Dermis microvascular lymphatic vessel endothelial cell (primary cell): ENCODE results near the gene OR2J1. TPM values are rescaled to one million over a fixed set of nuclear protein-coding genes. Genes with fewer than 3 reads are reported as not detected.
A peak's percentile ranks its signal among the peaks of the same experiment; 100 is the strongest.
"Not testable (repeated sequence)": the region's sequence is repeated elsewhere in the genome, so short reads cannot be mapped to it uniquely, and the experiment has no call there.

Experiments used
- DNase-seq, 2 donors: peaks; one replicate each; pipeline versions ENCODE4 v3.0.0 to v3.0.0-alpha.2; 2010; ENCODE audit warnings: low read depth in 2 of 2
- total RNA-seq: library from RNA; depleted of rRNA; stranded (reverse); fragments of >200 nt; gene quantifications from 2 replicates; pipeline ENCODE4 v1.2.1, GENCODE V29; 2014

Gene OR2J1
- not detected in 2 replicates for total RNA-seq

DNA sequence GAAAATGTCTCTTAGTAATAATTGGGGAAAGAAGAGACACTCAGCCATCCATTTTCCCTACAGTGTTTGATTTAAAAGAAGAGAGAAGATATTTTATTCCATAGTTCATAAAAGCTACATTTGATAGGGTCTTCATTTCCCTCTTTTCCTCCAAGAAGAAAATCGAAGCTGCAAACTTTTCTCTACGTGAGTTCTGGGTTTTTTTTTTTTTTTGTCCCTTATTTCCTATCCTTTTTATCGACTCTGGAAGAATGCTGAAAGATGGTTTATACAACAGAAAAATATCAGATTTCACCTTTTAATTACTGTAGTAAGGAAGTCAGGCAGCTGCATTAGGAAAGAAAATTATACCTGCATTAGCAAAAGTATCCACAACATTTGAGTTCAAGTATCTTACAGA lies at the start of gene OR2J1:
Gene OR2J1 (plus strand): TSS at position 301 of the 400 bp plus-strand sequence. CDS start 1,453 bp downstream, outside the sequence.
- DNase-seq, result no peak

DNA sequence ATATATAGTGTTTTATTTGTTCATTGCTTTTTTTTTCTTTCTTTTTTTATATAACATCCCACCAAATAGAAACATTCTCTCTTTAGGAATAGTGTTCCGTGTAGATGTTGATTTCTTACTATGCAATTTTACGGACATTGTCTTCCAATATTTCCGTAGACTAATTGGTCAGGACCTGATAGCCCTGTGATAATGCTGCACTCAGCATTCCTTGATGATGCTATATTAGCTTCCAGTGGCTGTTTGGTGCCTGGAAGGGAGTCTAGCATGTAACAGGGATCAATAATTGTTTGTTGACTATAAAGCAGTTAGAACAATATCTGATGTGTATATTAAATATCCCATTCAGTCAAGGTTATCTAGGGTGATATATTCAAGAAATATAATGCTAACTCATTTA lies 47.6 kb upstream of the OR2J1 start:
- DNase-seq, result no peak

DNA sequence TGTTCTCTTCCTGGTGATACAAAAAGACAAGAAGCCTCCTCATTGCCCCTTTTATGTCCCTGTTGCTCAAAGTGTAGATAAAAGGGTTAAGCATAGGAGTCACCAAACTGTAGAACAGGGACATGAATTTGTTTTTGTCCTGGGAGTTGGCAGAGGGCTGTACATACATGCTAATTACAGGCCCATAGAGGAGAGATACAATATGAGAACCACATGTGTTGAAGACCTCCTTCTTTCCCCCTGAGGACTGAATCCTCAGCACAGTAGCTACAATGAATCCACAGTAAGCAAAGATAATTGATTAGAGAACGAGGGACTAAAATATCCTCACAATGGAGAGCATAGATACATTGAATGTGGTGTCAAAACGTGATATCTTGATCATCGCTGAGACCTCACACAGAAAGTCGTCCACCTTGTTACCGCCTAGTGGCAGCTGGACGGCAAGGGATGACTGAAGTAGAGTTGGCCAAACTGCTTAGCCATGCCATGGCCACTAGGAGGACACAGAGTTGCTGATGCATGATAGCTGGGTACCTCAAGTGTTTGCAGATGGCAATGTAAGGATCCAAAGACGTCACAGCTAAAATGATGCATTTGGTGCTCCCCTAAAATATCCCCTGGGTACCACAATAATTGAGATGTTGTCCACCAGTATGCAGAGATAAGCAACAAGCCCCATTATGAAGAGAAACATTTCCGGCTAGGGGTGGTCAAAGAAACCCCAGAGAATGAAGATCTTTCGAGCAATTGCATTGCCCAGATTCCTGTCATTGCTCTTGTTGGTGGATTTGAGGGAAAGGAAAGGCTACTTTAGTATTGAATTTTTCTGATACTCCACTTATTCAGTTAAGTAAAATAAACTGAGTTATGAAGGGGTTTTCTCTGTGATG lies 27.2 kb upstream of the OR2J1 start:
- DNase-seq, result peak; percentile 2 to 26

DNA sequence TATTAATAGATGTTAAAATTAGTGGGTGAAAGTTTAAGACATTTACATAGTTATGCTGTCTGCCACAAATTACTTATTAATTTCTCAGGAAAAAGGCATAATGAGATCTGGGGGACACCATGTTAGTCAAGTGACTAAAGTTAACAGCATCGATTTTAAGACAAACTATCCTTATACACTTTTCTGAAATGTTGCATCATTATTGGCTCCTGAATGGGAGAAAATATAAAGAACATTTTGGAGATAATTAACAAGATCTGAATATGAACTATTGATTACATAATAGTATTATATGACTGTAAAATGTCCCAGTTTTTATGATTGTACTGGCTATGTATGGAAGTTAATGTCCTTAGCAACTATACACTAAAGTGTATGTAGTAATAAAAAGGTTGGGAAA lies 20.1 kb upstream of the OR2J1 start:
- no peak for DNase-seq

DNA sequence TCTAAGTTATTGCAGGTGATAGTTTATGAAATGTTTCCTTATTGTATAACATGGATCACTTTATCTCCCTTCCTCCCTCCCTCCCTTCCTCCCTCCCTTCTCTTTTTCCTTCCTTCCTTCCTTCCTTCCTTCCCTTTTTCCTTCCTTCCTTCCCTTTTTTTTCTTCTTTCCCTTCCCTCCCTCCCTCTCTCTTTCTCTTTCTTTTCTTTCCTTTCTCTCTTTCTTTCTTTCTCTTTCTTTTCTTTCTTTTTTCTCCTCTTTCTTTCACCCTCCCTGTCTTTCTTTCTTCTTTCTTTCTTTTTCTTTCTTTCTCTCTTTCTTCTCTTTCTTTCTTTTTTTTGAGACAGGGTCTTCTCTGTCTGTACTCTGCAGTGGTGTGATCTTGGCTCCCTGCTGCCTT lies 18.0 kb upstream of the OR2J1 start:
- DNase-seq, result no peak

DNA sequence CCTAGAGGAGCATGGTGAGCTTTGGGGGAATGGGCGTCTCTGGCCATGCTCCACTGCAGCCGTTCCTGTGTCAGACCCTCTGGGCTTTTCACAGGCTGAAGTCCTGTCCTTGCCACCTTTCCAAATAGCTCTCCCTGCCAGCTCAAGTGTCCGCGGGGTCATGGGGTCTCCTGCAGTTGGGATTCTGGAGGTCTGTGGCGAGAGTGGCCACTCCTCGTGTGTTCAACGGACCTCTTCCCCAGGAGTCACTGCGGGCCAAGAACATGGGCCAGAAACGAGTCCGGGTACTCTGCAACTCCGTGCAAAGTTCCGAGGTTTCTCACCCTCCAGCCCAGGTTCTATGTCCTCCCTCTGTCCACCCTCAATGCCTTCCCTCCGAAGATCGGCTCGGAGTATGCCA lies 16.8 kb upstream of the OR2J1 start:
- no peak for DNase-seq

DNA sequence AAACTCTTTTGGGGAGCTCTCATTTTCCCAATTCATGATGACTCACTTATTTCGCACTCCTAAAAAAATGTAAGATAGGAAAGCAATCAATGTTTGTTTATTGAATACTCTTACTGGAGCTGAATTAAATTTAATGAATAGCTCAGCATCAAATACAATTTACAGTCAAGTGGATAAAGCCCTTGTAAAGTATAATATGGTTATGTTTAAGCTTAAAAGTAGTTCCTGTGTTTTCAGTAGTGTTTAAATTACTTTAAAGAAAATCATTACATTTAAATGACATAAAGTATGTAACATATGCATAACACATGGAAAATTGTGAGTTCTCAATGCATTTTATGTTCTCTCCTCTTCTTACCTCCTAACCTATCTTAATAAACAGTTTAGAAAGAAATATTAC lies 12.1 kb upstream of the OR2J1 start, which contains the start of gene OR2B3:
Gene OR2B3 (minus strand): TSS at position 101 of the 400 bp plus-strand sequence. CDS start 65 bp downstream, at position 36.
- DNase-seq, result no peak

DNA sequence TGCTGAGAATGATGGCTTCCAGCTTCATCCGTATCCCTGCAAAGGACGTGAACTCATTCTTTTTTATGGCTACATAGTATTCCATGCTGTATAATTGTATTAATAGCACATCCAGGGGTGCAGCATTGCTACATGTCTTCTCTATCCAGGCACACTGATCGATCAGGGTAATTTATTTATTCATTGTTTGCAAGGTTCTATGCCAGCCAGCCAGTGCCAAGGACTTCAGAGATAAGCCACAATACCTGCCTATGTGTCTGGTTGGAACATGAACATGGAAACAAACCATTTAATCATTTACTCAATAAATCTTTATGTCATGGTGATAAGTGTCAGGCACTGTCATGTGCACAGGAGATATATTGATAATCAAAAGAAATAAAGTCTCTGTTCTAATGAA lies 6.3 kb upstream of the OR2J1 start:
- no peak for DNase-seq

DNA sequence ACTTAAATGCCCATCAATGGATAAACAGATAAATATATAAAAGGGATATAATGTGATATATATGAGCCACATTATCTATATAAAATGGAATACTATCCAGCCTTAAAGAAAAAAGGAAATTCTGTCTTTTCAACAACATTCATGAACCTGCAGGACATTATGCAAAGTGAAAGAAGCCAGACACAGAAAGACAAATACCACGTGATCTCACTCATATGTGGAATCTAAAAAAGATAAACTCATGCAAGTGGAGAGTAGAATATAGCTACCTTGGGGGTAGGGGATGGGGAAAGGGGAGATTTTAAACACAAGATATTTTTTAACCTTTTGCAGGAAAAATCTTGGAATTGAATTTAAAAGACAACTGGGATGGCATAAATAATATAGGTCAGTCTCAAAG lies 1.5 kb upstream of the OR2J1 start:
- DNase-seq, result no peak

DNA sequence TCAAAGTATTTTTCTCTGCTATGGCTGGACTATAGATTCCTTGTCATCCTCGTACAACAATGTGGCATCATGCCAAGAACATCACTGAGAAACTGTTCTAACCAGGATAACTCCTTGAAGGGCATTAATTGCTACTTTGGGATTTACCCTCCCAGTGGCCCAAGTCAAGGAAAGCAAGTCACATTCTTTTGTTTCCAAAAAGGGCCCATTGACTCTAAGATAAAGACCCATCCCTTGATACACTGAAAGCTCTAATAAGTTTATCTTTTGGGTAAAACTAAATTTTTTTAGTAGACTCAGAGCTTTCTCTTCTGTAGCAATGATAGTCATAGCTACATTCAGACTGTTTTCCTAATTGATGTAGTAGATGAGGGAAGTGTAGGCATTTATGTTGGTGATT lies 8.5 kb downstream of the OR2J1 start, which contains the start of gene OR2J3:
Gene OR2J3 (plus strand): TSS at position 301 of the 400 bp plus-strand sequence. CDS start 3,833 bp downstream, outside the sequence.
- no peak for DNase-seq

DNA sequence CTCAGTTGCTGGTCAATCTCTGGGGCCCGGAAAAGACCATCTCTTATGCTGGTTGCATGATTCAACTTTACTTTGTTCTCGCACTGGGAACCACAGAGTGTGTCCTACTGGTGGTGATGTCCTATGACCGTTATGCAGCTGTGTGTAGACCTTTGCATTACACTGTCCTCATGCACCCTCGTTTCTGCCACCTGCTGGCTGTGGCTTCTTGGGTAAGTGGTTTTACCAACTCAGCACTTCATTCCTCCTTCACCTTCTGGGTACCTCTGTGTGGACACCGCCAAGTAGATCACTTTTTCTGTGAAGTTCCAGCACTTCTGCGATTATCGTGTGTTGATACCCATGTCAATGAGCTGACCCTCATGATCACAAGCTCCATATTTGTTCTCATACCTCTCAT lies 12.8 kb downstream of the OR2J1 start:
- no peak for DNase-seq

DNA sequence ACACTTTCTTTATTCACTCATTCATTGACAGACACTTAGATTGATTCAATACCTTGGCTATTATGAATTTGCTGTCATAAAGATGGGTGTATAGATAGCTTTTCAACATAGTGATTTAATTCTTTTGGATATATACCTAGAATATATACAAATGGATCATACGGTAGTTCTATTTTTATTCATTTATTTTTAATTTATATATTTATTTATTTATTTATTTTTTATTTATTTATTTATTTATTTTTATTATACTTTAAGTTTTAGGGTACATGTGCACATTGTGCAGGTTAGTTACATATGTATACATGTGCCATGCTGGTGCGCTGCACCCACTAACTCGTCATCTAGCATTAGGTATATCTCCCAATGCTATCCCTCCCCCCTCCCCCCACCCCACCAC lies 15.7 kb downstream of the OR2J1 start:
- not testable (repeated sequence) for DNase-seq

DNA sequence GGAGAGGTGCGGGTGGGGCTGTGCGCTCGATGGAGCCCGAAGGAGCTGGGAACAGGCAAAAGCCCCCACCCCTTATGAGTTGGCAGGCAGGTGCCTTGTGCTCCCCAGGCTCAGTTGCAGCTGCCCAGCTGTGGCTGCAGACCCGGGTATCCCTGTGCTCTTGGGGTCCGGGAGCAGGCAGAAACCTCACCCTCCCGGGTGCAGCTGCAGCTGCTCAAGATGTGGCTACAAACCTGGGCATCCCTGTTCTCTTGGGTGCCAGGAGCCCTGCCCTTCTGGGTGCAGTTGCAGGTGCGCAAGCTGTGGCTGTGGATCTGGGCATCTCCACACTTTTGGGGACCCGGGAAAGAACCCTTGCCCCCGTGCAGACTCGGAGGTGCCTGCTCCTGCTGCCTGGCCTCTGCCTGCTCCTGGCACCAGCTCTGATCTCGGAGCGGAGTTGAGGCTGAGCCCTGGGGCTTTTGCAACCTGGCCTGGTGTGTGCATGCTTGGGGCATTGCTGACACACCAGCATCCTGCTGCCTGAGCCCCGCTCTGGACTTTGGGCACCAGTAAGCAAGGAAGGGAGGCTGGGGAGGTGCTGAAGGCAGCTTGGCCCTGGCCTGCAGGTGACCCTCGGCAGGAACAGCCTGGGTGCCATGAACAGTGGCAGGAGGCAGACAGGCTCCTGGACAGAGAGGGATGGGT lies 30.2 kb downstream of the OR2J1 start:
- no peak for DNase-seq

DNA sequence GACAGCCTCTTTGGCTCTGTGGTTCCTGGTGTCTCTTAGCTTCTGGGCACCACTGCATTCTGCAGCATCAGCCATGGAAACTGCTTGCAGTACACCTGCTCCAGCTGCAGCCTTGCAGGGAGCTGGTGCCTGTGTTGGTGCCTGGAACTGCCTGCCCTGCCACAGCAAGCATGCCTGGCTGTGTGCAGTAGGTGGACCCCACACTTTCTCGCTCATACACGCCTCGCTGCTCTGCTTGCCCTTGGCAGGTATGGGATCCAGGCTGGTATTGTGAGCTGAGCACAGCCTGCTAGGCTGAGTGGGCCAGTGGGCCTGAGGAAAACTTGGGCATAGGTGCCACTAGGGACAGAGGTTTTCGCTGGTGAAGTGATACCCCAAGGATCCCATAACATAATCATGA lies 31.4 kb downstream of the OR2J1 start:
- no peak for DNase-seq

DNA sequence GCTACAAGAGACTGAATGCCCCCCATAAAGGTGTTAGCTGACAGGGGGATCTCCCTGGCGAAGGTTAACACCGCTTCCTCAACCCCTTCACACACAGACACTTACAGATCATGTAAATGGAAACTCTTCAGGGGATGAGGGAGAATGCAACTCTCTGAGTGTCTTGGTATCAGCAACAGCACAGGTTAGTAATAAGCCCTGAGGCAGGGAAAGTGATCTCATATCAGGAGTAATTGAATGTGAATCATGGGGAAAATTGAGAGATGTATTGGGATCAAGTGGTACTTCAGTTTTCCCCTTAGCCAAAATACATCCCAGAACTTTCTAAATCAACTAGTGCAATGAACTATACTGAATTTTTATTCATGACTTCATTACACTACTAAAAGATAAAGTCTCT lies 32.4 kb downstream of the OR2J1 start:
- no peak for DNase-seq

DNA sequence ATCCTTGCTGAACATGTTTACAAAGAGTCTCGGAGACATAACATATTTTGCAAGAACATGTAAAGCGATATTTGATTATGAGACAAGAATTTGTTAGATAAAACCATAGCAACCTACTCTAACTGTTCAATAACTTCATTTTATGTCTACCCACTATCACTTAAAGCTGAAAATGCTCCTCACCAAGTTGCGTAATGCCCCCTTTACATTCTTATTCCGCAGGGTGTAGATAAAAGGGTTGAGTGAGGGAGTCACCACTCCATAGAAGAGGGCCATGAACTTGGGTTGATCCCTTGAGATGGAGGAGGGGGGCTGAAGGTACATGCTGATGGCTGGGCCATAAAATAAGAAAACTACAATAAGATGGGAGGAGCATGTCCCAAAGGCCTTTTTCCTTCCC lies 38.4 kb downstream of the OR2J1 start:
- no peak for DNase-seq

DNA sequence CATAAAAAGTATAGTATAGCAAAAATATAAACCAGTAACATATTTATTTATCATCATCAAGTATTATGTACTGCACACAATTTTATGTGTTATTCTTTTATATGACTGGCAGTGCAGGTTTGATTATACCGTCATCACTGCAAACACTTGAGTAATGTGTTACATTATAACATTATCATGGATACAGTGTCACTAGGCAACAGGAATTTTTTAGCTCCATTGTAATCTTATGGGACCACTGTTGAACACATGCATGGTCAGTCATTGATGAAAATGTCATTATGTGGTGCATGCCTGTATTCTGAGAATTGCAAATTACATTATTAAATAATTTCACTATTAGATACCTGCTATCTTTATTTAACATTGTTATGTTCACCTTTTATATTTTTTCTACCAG lies 42.3 kb downstream of the OR2J1 start:
- DNase-seq, result no peak

DNA sequence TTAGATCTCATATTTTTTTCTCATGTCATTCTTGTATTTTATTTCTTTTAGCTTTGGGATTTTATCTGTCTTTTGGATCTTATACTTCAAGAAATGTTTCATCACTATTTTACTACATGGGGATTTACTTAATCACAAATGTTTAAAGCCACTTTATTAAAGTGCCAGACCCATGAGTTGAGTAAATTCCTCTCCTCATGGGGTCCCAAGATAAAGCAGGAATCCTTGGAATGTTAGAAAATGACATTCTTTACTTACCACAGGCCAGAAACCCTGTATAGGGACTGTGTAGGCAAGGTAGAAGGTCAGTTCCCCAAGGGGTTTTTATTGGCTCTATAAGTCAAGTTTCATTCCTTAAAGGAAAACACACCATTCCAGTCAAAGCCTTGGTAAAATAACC lies 43.0 kb downstream of the OR2J1 start:
- no peak for DNase-seq

DNA sequence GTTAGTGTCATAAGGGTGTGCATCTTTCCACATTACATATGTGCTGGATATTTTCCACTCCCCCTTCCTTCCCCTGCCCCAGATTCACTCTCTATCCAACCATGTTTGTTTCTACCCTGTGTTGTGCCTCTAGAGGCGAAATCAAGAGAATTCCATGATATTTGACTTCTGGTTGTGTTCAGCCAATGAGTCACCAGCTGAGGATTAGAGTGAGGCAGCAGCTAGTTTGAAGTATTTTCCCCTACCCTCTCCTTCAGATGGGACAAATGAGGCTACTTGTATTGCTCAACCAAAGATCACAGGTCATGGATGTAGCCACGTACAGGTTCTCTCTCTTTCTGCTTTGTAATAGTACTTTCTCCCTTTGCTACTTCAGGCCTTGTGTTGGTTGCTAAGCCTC lies 46.9 kb downstream of the OR2J1 start:
- DNase-seq, result no peak

DNA sequence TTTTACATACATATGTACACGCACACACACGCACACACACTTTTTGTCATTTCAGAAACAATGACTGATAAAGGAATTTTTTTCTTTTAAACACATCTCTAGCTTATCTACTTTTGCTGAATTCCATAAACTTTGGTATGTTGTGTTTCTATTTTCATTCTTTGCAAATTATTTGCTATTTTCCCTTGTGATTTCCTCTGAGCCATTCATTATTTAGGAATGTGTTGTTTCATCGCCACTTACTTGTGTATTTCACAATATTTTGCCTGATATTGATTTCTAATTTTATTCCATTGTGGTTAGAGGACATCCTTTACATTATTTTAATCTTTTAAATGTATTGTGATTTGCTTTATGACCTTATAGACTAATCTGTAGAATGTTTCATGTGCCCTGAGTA lies 47.8 kb downstream of the OR2J1 start:
- DNase-seq, result no peak

DNA sequence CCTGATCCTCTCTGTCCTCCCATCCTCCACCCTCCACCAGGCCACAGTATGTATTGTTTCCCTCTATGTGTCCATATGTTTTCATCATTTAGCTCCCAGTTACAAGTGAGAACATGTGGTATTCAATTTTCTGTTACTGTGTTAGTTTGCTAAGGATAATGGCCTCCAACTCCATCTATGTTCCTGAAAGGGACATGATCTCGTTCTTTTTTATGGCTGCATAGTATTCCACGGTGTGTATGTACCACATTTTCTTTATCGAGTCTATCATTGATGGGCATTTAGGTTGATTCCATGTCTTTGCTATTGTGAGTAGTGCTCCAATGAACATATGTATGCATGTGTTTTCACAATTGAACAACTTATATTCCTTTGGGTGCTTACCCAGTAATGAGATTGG lies 50.2 kb downstream of the OR2J1 start:
- not testable (repeated sequence) for DNase-seq
